NT2/D1 (cell line): ENCODE measurements around the gene TMEM117.

Experiments used
- SUZ12 ChIP-seq: IDR thresholded peaks from 2 replicates; pipeline ENCODE4 v1.6.1; 2011; ENCODE audit not compliant: insufficient read length, insufficient read depth; ENCODE audit errors: extremely low read depth
- YY1 ChIP-seq: IDR thresholded peaks from 2 replicates; pipeline ENCODE4 v1.6.1; 2011; ENCODE audit not compliant: insufficient read length, insufficient read depth
- ZNF274 ChIP-seq: IDR thresholded peaks from 2 replicates; pipeline ENCODE4 v1.6.1; 2011; ENCODE audit warnings: mild to moderate bottlenecking, low read depth, low read length

DNA sequence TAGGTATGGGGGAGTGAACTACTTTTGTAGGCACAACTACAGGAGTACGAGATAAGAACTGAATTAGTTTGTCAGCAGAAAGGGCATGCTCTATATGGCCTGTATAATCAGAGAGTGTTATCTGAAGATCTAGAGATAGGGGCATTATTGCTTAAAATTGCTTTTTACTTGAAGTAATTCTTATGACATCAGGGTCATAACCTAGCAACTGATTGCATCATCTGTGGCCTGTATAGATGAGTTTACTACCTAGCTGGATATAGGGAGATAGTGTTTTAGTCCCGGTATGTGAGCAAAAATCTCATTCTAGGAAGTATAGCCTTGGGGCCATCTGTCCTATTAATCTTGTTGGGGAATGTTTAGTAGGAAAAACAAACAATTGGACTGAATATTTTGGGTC is 142.7 kb downstream of the TMEM117 start:
- TF ChIP-seq SUZ12: no peak
- TF ChIP-seq YY1: no peak
- no peak for TF ChIP-seq ZNF274
